RWPE1 (cell line): ENCODE results near the gene TMEM123.

Experiments used
- CTCF ChIA-PET: fragments of 350-600 bp; sonication (Branson Sonifier 250); formaldehyde crosslinking; extraction: SDS; loops from one replicate; lab custom pipeline; 2021; lab: Yijun Ruan, JAX
- POLR2A ChIA-PET: fragments of 400-600 bp; formaldehyde crosslinking; extraction: SDS; loops from one replicate; lab custom pipeline; 2020; ENCODE audit warnings: antibody characterized with exemption; ENCODE audit not compliant: low non-redundant PET; lab: Yijun Ruan, JAX
- DNase-seq: peaks from one replicate; pipeline ENCODE4 v3.0.0; 2012; ENCODE audit warnings: low spot score
- H3K27ac ChIP-seq: fragments of 450-650 bp; 2 replicates; pipeline ENCODE4 v1.5.1; 2017
- TF ChIP-seq, protein P1 (sequence below): fragments of 450-650 bp; conservative IDR thresholded peaks from 2 replicates; pipeline ENCODE4 v1.5.1; 2017; ENCODE audit warnings: low read depth, mild to moderate bottlenecking

Gene TMEM123

DNA sequence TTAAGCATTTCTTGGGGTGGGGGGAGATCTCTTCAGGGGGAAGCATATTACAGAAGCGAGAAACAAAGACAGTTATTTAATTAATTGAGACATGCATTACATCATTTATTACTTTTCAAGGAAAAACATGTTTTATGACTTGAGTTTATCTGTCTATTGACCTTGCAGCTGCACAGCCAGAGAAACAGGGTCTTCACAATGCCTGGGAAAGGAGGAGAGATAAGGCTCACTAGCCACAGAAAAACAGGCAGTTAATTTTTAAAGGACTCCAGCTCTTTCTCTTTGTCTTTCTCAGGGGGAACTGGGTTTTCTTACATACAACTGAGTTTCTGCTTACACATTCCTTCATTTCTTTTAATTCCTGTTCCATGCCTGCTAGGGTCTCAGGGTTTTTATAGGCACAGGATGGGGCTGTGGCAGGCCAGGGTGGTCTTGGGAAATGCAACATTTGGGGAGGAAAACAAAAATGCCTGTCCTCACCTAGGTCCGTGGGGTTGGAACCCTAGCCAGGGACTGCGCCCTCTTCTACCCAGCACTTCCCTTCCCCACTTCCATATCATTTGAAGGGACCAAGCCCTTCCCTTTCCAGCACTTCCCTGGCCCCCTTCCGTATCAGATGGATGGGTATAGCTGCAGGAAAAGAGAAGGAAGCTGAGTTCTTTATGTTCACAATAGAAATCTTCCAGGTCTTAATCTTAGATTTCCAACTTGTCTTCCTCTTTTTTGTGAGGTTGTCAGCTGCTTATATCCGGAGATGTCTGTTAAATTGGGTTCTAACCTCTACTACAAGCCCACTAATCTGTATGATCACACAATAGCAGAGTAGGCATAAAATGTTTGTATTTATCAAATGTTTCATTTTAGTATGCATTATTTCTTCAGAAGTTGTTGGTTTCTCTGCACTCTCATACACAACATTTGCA, 67.2 kb downstream of the TMEM123 start:
- TF ChIP-seq, protein P1, sequence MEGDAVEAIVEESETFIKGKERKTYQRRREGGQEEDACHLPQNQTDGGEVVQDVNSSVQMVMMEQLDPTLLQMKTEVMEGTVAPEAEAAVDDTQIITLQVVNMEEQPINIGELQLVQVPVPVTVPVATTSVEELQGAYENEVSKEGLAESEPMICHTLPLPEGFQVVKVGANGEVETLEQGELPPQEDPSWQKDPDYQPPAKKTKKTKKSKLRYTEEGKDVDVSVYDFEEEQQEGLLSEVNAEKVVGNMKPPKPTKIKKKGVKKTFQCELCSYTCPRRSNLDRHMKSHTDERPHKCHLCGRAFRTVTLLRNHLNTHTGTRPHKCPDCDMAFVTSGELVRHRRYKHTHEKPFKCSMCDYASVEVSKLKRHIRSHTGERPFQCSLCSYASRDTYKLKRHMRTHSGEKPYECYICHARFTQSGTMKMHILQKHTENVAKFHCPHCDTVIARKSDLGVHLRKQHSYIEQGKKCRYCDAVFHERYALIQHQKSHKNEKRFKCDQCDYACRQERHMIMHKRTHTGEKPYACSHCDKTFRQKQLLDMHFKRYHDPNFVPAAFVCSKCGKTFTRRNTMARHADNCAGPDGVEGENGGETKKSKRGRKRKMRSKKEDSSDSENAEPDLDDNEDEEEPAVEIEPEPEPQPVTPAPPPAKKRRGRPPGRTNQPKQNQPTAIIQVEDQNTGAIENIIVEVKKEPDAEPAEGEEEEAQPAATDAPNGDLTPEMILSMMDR = no peak
- H3K27ac ChIP-seq = no peak overlapping the region
- ChIA-PET CTCF (interaction anchor here (0.7 to 0.8 kb wide), 2 partner anchors 26 to 179 kb away, joined by 3 read pairs; no protein-coding TSS in a partner anchor), POLR2A (no interaction called here)
- DNase-seq = no peak

DNA sequence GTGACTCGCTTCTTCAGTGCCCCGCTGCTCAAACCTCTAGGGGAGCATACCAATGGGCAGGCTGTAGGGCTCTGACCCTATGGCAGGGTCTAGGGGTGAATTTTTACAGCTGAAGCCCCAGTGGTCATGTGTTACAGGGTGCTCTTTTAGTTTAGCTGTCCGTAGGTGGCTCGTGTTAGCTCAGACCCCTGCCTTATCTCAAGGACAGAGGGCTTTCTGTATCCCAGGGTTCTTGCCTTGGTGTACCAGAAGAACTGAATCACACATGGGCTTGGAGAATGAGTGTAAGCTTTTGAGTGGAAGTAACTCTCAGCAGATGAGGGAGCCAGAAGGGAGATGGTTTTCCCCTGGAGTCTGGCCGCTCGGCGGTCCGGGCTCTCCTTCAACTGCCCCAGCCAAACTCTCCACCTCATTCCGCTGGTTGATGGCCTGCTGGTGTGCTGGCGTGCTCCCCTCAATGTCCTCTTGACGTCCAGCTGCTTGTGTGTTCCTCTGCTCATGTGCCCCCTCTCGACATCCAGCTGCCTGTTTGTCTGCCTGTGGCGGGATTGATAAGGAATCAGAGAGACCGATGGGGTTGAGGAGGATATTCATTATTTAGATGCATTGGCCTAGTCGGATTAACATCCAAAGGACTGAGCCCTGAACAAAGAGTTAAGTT, 68.0 kb downstream of the TMEM123 start:
- ChIA-PET POLR2A (no interaction called here), CTCF (interaction anchor here (0.7 kb wide), 1 partner anchor 27 kb away, joined by 3 read pairs; no protein-coding TSS in a partner anchor)
- no peak overlapping the region for H3K27ac ChIP-seq
- TF ChIP-seq, protein P1 = no peak
- no peak for DNase-seq

DNA sequence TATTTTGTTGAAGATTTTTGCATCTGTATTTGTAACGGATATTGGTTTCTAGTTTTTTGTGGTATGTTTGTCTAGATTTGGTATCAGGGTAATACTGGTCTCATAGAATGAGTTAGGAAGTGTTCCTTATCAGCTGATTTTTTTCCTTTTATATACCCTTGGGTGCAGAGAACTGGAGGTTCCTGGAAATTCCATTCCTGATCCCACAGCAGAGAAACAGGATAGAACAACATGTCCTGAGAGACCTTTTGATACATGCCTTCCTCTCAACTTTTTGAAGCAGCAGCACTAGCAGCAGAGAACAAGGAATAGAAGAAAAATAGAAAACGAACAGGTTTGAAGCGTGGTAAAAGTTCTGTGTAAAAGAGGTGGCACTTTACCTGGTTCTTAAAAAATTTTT, 68.7 kb downstream of the TMEM123 start:
- no peak for DNase-seq
- no peak overlapping the region for H3K27ac ChIP-seq
- ChIA-PET POLR2A (no interaction called here), CTCF (no interaction called here)
- TF ChIP-seq, protein P1 = no peak

DNA sequence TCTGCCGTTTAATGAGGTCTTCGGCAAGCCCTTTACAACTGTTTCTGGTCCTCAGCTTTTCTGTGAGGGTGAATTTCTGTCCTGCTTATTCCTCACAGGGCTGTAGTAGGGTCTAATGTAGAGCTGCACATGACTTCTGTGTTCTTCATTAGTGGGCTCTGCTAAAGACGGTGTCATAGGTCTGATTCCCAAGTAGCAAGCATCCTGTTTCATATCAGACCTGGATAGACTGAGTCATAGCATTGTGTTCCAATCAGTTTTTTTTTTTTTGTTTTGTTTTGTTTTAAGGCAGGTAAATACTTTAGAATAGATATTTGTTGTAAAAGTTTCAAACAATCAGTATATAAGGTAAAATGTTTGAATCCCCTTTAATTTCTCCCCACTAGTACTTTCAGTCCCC, 70.2 kb downstream of the TMEM123 start:
- no peak overlapping the region for H3K27ac ChIP-seq
- CTCF ChIA-PET = no interaction called here
- TF ChIP-seq, protein P1 = no peak
- no peak for DNase-seq
- POLR2A ChIA-PET = no interaction called here

DNA sequence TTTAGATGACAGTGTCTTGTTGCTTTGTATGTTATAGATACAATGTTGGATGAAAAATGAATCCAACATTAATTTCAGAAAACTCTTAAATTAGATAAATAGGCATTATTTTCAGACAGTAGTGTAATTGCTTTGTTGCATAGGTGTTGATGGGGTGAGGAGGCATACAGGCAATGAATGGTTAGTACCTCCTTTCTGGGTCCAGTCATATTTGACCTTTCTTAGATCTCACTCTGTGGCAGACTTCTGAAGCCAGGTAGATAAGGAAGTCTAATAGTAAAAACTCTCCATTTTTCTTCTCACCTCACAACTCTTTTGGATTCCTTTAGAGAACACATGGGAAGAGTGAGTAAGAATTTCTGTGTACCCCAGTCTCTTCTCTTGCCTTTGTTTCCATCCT, 73.7 kb downstream of the TMEM123 start:
- ChIA-PET CTCF (no interaction called here), POLR2A (no interaction called here)

DNA sequence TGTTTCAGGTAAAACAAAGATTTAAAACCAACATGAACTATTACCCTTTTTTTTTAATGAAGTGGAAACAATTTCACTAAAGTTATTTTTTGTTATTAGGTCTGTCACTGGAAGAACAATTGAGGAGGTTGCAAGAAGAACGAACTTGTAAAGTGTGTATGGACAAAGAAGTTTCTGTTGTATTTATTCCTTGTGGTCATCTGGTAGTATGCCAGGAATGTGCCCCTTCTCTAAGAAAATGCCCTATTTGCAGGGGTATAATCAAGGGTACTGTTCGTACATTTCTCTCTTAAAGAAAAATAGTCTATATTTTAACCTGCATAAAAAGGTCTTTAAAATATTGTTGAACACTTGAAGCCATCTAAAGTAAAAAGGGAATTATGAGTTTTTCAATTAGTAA, 74.7 kb downstream of the TMEM123 start:
- DNase-seq = no peak
- no peak overlapping the region for H3K27ac ChIP-seq
- CTCF ChIA-PET = no interaction called here
- TF ChIP-seq, protein P1 = no peak
- POLR2A ChIA-PET = no interaction called here

More for the DNA sequence above, 73.7 kb downstream of the TMEM123 start:
- DNase-seq = no peak
- TF ChIP-seq, protein P1 = no peak
- H3K27ac ChIP-seq = no peak overlapping the region
